NCI-H2029 (cell line): ENCODE results near the gene NUDT17.

Source experiments
- DNase-seq: peaks from one replicate; lab custom pipeline; 2025; lab: John Stamatoyannopoulos, UW

Gene NUDT17

GRCh38 chr1:145847827-145848226 lies 2.4 kb downstream of the NUDT17 start:
- DNase-seq: no peak

DNA sequence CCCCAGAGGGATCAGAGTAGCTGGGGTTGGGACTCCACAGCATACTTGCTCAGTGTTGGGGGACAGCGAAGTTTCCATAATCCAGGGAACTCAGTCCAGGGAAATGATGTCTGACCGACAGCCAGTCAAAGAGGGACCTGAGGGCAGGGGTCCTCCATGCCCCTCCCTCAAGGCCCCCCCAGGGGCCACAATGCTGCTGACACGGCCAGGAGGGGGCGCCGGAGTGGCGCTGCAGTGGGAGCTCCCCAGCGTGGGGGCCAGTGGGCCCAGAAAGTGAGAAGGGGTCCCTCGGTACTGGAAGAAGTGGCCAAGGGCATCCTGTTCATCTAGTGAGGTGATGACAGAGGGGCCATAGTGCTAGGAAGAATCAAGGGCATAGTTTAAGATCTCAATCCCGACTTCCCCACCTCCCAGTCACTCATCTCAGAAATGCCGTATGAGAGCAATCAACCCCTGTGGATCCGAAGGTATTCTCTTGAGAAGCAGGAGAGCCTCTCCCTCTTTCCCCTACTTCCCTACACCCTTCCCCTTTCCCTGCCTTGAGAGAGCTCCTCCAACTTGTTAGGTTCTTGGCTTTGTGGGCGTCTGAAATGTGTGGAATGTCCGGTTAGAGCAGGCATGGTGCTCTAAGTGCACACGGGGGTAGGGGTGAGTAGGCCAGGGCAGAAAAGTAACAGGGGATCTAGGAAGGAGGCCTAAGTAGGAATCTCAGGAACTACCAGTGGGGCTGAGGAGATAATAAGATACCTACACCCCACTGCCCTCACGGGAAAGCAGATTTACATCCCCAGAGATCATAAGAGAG lies 4.1 kb downstream of the NUDT17 start:
- DNase-seq: no peak

GRCh38 chr1:145855426-145855948 lies 10.1 kb downstream of the NUDT17 start:
- no peak for DNase-seq

DNA sequence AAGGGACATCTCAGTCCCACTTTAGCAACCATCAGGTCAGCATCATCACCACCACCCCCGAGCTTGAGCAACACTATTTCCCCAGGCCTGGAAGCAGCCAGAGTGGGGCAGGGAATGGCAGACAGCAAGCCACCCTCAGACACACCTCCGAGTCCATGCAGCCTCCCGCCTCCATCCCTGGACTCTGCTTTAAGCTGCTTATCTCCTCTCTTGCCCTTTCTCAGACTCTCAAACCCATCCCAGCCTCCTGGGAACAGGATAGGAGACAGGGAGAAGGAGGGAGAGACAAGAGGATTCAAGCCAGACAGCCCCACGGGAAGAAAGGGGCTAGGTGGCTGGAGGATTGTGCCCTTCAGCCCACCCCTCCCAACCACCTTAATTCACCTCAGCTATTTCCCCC lies 11.7 kb downstream of the NUDT17 start:
- DNase-seq: no peak

DNA sequence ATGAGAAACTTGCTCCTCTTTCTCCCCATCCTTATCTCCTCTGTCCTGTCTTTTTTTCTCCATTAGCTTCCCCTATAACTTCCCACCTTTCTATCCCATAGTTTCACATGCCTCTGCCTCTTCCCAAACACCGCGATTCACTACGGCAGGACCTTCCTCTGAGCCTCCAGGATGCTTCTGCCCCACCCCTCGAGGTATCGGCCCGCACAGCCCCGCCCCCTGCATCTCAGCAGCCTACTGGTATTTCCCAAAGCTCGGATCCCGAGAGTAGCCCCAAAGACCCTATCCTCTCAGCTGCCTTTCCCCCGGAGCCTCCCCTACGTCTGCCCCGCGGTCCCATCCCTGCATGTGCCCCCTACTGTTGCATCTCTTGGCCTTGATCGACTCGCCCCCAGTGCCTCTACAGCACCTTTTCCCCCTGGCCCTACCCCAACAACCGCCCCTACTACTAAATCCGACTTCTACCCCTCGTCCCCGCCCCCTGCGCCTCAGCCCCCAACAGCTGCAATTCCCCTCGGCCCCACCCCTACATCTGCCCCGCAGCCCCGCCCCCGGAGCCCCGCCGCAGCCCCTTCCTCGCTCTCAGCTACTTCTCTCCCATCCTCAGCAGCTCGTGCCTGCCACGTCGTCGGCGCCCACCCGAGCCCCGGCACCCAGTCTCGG lies 12.9 kb downstream of the NUDT17 start:
- no peak for DNase-seq

DNA sequence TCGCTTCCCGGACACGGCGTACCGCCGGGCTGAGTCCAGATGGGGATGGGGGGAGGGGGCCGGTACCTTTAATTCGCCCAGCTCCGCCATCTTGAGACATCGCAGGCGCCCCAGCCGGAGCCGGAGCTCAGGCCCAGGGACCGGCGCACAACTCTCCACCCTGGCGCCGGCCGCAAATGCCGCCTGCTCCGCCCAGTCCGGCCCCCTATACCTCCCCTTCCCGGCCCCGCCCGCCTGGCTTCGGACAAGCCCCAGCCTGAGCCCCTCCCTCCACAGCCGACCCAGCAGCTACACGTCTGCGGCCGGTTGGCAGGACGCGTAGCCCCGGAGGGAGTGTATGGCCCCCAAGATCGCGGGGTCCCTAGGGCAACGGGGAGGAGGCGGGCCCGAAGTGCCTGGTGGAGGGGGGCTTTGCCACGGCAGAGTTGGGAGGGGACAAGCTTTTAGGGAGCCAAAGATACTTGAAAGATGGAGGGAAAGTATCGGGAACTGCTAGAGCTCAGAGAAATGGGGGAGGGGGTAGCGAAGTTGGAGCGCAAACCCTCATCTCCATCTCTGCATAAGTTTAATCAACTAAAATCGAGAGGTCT lies 13.6 kb downstream of the NUDT17 start, which contains the start of gene PIAS3:
TSS of gene PIAS3 (minus strand) at position 181 of the 590 bp plus-strand sequence. CDS start at position 90, 91 bp downstream.
- peak; percentile 86 for DNase-seq

- peak; percentile 71 for DNase-seq
These were observed 14.1 kb downstream of the NUDT17 start for GRCh38 chr1:145859491-145860023.

DNA sequence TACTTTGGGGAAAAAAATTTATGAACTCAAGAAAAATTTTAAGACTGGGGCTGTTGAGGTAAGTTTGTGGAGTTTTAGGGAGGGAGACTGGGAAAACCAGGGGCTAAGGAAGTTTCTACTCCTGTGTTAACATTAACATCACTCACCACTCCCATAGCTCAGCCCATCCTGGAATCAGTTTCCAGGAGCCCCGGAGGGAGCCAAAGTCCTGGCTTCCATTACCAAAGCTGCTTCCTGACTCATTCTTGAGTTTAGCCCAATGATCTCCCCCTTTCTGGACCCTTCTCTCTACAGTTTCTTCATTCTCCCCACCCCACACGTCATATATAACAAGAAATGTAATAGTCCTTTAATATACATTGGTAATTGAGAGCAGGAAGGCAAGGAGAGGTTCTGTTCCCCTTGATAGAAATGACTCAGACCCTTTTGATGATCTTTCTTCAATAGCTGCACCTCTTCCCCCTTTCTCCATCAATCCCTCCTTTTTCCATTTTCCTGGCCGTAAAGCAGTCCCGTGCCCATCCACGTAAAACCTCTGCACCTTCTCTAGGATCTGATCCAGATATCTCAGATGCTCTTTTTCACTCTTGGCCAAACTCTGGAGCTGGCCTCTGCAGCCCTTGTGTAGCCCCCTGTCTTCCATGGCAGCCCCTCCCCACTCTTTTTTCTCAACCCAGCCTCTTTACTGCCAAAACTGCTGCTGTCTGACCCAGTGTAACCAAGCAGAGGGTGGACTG lies 18.0 kb downstream of the NUDT17 start:
- DNase-seq: no peak

DNA sequence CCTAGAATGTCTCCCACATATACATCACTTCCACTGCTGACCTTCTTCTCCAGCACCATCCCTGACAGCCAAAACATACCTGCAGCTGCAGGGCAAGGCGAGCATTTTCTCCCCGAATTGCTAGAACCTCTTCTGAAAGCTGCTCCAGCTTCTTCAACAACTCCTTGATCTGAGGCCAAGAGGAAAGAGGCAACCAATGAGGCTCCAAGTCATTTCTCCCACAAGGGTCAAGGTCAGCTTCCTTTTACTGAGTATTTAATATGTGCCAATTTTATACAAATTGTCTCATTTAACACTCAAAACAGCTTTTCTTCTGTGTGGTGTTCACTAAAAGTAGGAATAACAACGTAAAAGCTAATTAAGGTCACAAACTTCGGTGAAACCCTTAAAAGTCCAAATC lies 22.8 kb downstream of the NUDT17 start:
- DNase-seq: no peak

- no peak for DNase-seq
These were observed 26.8 kb downstream of the NUDT17 start for GRCh38 chr1:145871994-145872924.

DNA sequence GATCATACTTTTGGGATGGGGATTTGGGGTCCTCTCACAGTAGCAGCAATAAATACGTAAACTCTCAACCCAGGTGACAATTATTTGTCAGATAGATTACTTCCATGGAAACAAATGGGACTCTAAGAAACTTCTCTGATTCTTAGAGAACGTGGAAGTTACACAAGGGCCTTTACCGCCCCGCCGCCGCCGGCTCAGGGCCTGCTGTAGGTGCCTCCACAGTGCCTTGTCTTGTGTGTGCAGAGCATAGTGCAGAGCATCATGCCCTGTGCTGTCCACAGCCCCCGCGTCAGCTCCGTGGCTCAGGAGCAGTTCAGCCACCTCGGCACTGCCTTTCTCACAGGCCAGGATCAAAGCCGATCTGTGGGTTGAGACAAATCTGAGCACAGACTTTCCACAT lies 29.2 kb downstream of the NUDT17 start:
- DNase-seq: no peak

- DNase-seq: no peak
These were observed 32.6 kb downstream of the NUDT17 start for GRCh38 chr1:145877923-145878486.

- no peak for DNase-seq
These were observed 33.3 kb downstream of the NUDT17 start for GRCh38 chr1:145878724-145879123.

DNA sequence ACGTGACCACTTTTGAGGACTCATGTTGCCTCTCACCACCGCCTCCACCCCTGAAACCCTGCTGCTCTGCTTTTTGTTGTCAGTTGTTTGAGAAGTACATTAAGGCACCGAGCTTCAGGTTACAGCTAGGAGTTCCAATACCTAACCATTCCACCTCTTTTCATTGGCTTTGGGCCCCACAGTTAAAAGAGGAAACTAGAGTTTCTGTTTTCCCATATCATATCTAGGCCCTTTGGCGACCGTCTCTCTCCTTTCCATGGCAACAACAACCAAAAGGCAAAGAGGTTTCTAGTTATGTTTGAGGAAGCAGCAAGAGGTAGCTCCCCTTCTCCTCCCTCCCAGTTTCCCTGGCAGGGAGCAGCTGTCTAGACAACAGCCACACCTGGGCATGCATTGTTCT lies 34.3 kb downstream of the NUDT17 start:
- peak; percentile 87 for DNase-seq

DNA sequence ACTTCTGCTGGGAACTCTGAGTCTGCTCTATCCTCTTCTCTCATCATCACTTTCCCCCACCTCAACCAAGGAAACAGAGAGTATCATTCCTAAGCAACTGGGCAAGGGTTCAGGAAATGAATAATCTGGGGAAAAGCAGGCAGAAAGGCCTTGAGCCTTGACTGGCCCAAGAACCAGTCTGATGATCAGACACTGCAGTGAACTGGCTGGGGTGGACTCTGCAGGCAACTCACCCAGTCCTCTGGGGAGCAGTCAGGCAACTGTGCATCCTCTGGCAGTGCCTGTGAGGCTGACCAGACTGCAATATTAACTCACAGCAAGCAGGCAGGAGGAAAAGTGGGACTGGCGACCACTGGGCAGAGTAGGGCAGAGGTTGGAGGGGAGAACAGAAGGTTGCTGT lies 39.2 kb downstream of the NUDT17 start:
- no peak for DNase-seq

DNA sequence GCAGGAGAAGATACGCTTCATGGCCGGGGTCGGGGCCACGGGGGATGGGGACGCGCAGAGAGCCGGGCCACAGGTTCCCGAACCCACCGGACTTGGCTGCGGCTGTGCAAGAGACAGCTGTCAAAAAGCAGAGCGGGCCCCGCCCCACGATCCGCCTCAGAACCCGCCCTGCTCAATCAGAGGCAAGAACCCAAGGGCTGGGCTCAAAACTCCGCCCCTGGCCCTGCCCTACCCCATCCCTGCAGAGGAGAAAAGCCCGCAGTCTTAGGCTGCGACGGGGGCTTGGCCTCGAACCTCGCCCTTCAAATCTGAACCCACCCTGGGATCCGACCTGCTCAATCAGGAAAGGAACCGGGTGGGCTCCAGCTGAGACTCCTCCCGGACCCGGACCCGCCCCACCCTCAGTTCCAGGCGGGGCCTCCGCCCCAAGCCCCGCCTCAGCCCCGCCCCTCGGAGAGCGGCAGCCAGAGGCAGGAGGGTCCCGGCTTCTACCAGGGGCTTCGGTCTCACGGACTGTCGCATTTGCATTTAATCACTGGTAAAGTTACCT lies 40.4 kb downstream of the NUDT17 start, which contains the start of gene ANKRD35:
TSS of gene ANKRD35 (minus strand) at position 129 of the 550 bp plus-strand sequence. CDS start at position 21, 108 bp downstream.
- peak; percentile 75 for DNase-seq

GRCh38 chr1:145886390-145886789 lies 41.0 kb downstream of the NUDT17 start:
- DNase-seq: no peak

- DNase-seq: no peak
These were observed 41.4 kb downstream of the NUDT17 start for GRCh38 chr1:145886816-145887215.

GRCh38 chr1:145887631-145888030 lies 42.2 kb downstream of the NUDT17 start:
- DNase-seq: no peak

DNA sequence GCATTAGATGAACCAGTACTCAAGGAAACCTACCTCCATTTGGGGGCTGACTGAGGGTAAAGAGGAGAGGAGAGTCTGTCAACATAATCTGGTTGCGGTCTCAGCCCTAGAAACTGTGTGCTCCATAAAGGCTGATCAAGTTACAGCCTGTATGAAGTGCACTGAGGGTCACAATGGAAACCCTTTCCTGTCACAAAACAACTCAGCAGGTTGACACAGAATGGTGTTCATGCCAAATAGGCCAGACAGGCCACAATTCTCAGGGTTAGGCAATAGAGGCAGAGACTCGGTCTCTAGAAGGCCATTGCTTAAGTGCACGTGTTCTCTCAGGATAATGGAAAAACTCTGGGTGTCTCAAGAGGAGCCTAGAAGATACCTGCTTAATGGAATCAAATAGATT lies 44.3 kb downstream of the NUDT17 start:
- DNase-seq: peak; percentile 91
